HEK293 (cell line): ENCODE measurements around the gene NPEPL1.

Source experiments
- KLF7 ChIP-seq: fragments of 450-650 bp; formaldehyde crosslinking; IDR thresholded peaks from 2 replicates; pipeline ENCODE4 v1.5.1; 2016; ENCODE audit warnings: missing biosample characterization, missing genetic modification characterization, borderline replicate concordance
- ZNF23 ChIP-seq: fragments of 450-650 bp; formaldehyde crosslinking; IDR thresholded peaks from 2 replicates; pipeline ENCODE4 v1.5.1; 2016; ENCODE audit warnings: missing biosample characterization, missing genetic modification characterization, borderline replicate concordance

GRCh38 chr20:58721951-58722778 is 29.6 kb downstream of the NPEPL1 start:
- TF ChIP-seq KLF7 (no peak), ZNF23 (tag by site-specific recombination) (no peak)
